OCI-LY7 (cell line): ENCODE results near the gene IGF1R. TPM values are rescaled to one million over a fixed set of nuclear protein-coding genes. Genes with fewer than 3 reads are reported as not detected.

Source experiments
- BruUV-seq: library from RNA; stranded (reverse); fragments of 400-500 nt; replicated peaks from 2 replicates; lab custom pipeline; 2021; lab: Mats Ljungman, UMichigan
- CTCF ChIA-PET: fragments of 300-600 bp; sonication (Branson Sonifier 250); formaldehyde crosslinking; loops from one replicate; lab custom pipeline; 2022; ENCODE audit warnings: antibody characterized with exemption; ENCODE audit not compliant: unreplicated experiment; lab: Charles Lee
- POLR2A ChIA-PET: fragments of 300-600 bp; sonication (Branson Sonifier 250); formaldehyde crosslinking; loops from one replicate; lab custom pipeline; 2022; ENCODE audit warnings: antibody characterized with exemption; lab: Charles Lee
- DNase-seq: peaks from one replicate; pipeline ENCODE4 v3.0.0-alpha.2; 2015; ENCODE audit warnings: low spot score
- H2AFZ ChIP-seq: fragments of 200-600 bp; sonication (generic), shearing (Covaris generic); 2 replicates; pipeline ENCODE4 v1.6.1; 2014; ENCODE audit warnings: mild to moderate bottlenecking, antibody characterized with exemption, low read length, moderate library complexity
- H3K27ac ChIP-seq: fragments of 200-600 bp; sonication (generic); 2 replicates; pipeline ENCODE4 v1.5.1; 2014; ENCODE audit warnings: mixed run types, low read depth, mild to moderate bottlenecking, moderate library complexity, low read length, inconsistent platforms; ENCODE audit not compliant: poor library complexity, severe bottlenecking
- H3K36me3 ChIP-seq: fragments of 200-600 bp; sonication (generic); 2 replicates; pipeline ENCODE4 v1.6.1; 2014; ENCODE audit warnings: mild to moderate bottlenecking, antibody characterized with exemption, low read length, moderate library complexity, mixed read lengths; ENCODE audit not compliant: insufficient read depth
- H3K4me1 ChIP-seq: fragments of 200-600 bp; sonication (generic); 2 replicates; pipeline ENCODE4 v1.5.1; 2014; ENCODE audit warnings: mild to moderate bottlenecking, low read length; ENCODE audit not compliant: insufficient read depth, poor library complexity, severe bottlenecking
- H3K4me2 ChIP-seq: fragments of 200-600 bp; sonication (generic); 2 replicates; pipeline ENCODE4 v1.6.1; 2014; ENCODE audit warnings: mild to moderate bottlenecking, low read length
- H3K4me3 ChIP-seq: fragments of 200-600 bp; sonication (generic); 2 replicates; pipeline ENCODE4 v1.5.1; 2014; ENCODE audit warnings: mild to moderate bottlenecking, low read depth, low read length; ENCODE audit not compliant: poor library complexity, severe bottlenecking
- H3K79me2 ChIP-seq: fragments of 200-600 bp; sonication (generic); 2 replicates; pipeline ENCODE4 v1.6.1; 2016; ENCODE audit warnings: low read depth, mild to moderate bottlenecking, low read length, moderate library complexity, mixed read lengths; ENCODE audit not compliant: insufficient read depth
- H3K9me2 ChIP-seq: fragments of 200-600 bp; sonication (generic); 2 replicates; pipeline ENCODE4 v1.6.1; 2016; ENCODE audit warnings: mild to moderate bottlenecking, low read length, mixed read lengths; ENCODE audit not compliant: insufficient read depth
- H3K9me3 ChIP-seq: fragments of 200-600 bp; sonication (generic); 2 replicates; pipeline ENCODE4 v1.6.1; 2014; ENCODE audit warnings: mild to moderate bottlenecking, mixed run types, low read length, mixed read lengths
- H4K20me1 ChIP-seq: fragments of 200-600 bp; sonication (generic); 2 replicates; pipeline ENCODE4 v1.6.1; 2014; ENCODE audit warnings: mild to moderate bottlenecking, antibody characterized with exemption, low read length, moderate library complexity, mixed read lengths; ENCODE audit not compliant: insufficient read depth
- CTCF ChIP-seq: fragments of 200-600 bp; sonication (generic); conservative IDR thresholded peaks from 2 replicates; pipeline ENCODE4 v1.5.1; 2014; ENCODE audit warnings: mild to moderate bottlenecking, antibody characterized with exemption, low read length, moderate library complexity, mixed read lengths
- EZH2phosphoT487 ChIP-seq: fragments of 200-600 bp; sonication (generic); IDR thresholded peaks from 2 replicates; pipeline ENCODE4 v1.6.1; 2018; ENCODE audit warnings: low read depth, borderline replicate concordance, mild to moderate bottlenecking, mixed run types, antibody characterized with exemption, low read length, moderate library complexity, mixed read lengths
- intact Hi-C: fragments of 100-400 bp; cut with micrococcal nuclease; formaldehyde crosslinking; loops from one replicate; pipeline ENCODE4 v1.10.0; 2022; ENCODE audit not compliant: unreplicated experiment
- total RNA-seq, 2 experiments: library from RNA; depleted of rRNA in 1 of 2; stranded (reverse); fragments of >200 nt in 1 of 2; shearing (Covaris generic) in 1 of 2; gene quantifications; 2 replicates each; pipeline ENCODE4 v1.2.3, GENCODE V29; 2014 to 2022

The IGF1R gene
- total RNA-seq, 2 experiments from 2014 or later, result 26.5 to 29.1 TPM

DNA sequence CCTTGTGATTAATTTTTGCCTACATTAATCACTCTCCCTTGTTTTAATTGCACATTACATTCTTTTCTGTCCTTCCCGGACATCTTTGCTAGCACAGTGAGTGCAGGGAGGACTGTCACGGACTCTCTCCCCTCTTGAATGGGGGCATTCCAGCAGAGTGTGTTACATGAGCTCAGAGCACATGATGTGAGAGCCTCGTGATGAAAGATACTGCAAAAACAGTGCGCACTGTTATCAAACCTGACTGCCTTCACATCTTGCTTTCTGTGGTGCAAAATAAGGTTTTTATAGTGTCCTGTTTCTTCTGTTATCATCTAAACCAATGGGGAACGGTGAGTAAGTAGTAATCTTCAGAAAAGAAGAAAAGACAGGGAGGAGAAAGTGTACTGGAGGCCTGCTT is 191.7 kb downstream of the IGF1R start:
- Histone ChIP-seq H4K20me1 (0 out of 2 replicates have a peak, but pooled peaks cover 5% of the 10 kb centered on the region), H3K9me2 (0 out of 2 replicates have a peak, but pooled peaks cover 3% of the 10 kb centered on the region), H3K79me2 (no peaks in the 10 kb centered on the region), H3K27ac (no peak overlapping the region), H2AFZ (no peak overlapping the region), H3K4me2 (no peak overlapping the region), H3K36me3 (no peaks in the 10 kb centered on the region), H3K9me3 (no peaks in the 10 kb centered on the region), H3K4me1 (no peaks in the 10 kb centered on the region), H3K4me3 (no peak overlapping the region)
- CTCF ChIA-PET, result no interaction called here
- no TSS peak for BruUV-seq
- intact Hi-C loops, result no loop called here
- DNase-seq, result no peak
- POLR2A ChIA-PET, result interaction anchor here (0.7 kb wide), 1 partner anchor 263 kb away, joined by 3 read pairs; no protein-coding TSS in a partner anchor
- TF ChIP-seq CTCF (no peak), EZH2phosphoT487 (no peak)

GRCh38 chr15:98841419-98841970 is 193.2 kb downstream of the IGF1R start:
- Histone ChIP-seq H4K20me1 (0 out of 2 replicates have a peak, but pooled peaks cover 5% of the 10 kb centered on the region), H3K36me3 (no peaks in the 10 kb centered on the region), H2AFZ (no peak overlapping the region), H3K4me3 (no peak overlapping the region), H3K4me1 (no peaks in the 10 kb centered on the region), H3K27ac (no peak overlapping the region), H3K79me2 (no peaks in the 10 kb centered on the region), H3K9me3 (no peaks in the 10 kb centered on the region), H3K9me2 (0 out of 2 replicates have a peak, but pooled peaks cover 3% of the 10 kb centered on the region), H3K4me2 (no peak overlapping the region)
- ChIA-PET CTCF (no interaction called here), POLR2A (no interaction called here)
- DNase-seq, result no peak
- no TSS peak for BruUV-seq
- TF ChIP-seq CTCF (no peak), EZH2phosphoT487 (no peak)
- intact Hi-C loops, result no loop called here
